ENCODE results near the gene TM9SF1. TPM values are rescaled to one million over a fixed set of nuclear protein-coding genes. Genes with fewer than 3 reads are reported as not detected.
"Not testable (repeated sequence)": the region's sequence is repeated elsewhere in the genome, so short reads cannot be mapped to it uniquely, and the experiment has no call there.

Gene TM9SF1
- total RNA-seq, 2 experiments from 2014 or later: 12.9 to 13.0 TPM

GRCh38 chr14:24224618-24225071 is 29.4 kb upstream of the TM9SF1 start:
- no peak overlapping the region for H3K4me3 ChIP-seq (ENCODE audit: low read length)
- H3K36me3 ChIP-seq (ENCODE audit: insufficient read depth, low read length): peaks cover 17% of the 10 kb centered on the region
- H3K27ac ChIP-seq (ENCODE audit: low read depth in 1 of 2, low read length in 2 of 2): no peak overlapping the region
- TF ChIP-seq, protein P1, sequence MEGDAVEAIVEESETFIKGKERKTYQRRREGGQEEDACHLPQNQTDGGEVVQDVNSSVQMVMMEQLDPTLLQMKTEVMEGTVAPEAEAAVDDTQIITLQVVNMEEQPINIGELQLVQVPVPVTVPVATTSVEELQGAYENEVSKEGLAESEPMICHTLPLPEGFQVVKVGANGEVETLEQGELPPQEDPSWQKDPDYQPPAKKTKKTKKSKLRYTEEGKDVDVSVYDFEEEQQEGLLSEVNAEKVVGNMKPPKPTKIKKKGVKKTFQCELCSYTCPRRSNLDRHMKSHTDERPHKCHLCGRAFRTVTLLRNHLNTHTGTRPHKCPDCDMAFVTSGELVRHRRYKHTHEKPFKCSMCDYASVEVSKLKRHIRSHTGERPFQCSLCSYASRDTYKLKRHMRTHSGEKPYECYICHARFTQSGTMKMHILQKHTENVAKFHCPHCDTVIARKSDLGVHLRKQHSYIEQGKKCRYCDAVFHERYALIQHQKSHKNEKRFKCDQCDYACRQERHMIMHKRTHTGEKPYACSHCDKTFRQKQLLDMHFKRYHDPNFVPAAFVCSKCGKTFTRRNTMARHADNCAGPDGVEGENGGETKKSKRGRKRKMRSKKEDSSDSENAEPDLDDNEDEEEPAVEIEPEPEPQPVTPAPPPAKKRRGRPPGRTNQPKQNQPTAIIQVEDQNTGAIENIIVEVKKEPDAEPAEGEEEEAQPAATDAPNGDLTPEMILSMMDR (IDR thresholded peaks at IDR 0.05): no peak
- CTCF ChIA-PET: no interaction called here
- H3K27ac Mint-ChIP-seq: peak overlapping the region; percentile 5
- no peaks in the 10 kb centered on the region for H3K27me3 Mint-ChIP-seq
- H3K36me3 Mint-ChIP-seq (ENCODE audit: low read depth): peaks cover 28% of the 10 kb centered on the region
- H3K9me3 Mint-ChIP-seq: no peaks in the 10 kb centered on the region
- no peaks in the 10 kb centered on the region for H3K27me3 ChIP-seq (ENCODE audit: control insufficient read depth in 1 of 2, insufficient read depth in 2 of 2, low read length in 2 of 2)
- DNase-seq (peak in 1 of 14 experiments; percentile 7), ATAC-seq (ENCODE audit: poor library complexity) (no peak)
- intact Hi-C loops (cut with DNase I, micrococcal nuclease): no loop called here
- H3K9me3 ChIP-seq (ENCODE audit: control insufficient read depth in 1 of 2, insufficient read depth in 1 of 2, low read length in 2 of 2): no peaks in the 10 kb centered on the region
- H3K4me1 Mint-ChIP-seq (ENCODE audit: low read depth): peaks cover 19% of the 10 kb centered on the region
- H3K4me1 ChIP-seq (ENCODE audit: insufficient read depth, low read length): no peaks in the 10 kb centered on the region
- POLR2A ChIA-PET: interaction anchor here (1.1 to 2.0 kb wide), 3 partner anchors 11 to 29 kb away, joined by 4 to 8 read pairs (median 5); partner anchors contain the start of genes CHMP4A, TINF2 and TM9SF1
- no peak overlapping the region for H3K4me3 Mint-ChIP-seq

DNA sequence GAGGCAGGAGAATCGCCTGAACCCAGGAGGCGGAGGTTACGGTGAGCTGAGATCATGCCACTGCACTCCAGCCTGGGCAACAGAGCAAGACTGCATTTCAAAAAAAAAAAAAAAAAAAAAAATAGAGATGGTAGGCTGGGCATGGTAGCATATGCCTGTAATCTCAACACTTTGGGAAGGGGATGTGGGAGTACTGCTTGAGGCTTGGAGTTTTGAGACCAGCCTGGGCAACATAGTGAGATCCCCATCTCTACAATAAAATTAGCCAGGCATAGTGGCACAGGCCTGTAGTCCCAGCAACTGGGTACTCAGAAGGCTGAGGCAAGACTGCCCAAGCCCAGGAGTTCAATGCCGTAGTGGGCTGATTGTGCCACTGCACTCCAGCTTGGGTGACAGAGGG is 27.7 kb upstream of the TM9SF1 start:
- DNase-seq: peak in 1 of 14 experiments; percentile 2
- Mint-ChIP-seq H3K36me3 (ENCODE audit: low read depth) (peaks cover 24% of the 10 kb centered on the region), H3K4me1 (ENCODE audit: low read depth) (peaks cover 14% of the 10 kb centered on the region)
- H3K27me3 Mint-ChIP-seq; H3K4me3 Mint-ChIP-seq; H3K27me3 ChIP-seq (ENCODE audit: control insufficient read depth in 1 of 2, insufficient read depth in 2 of 2, low read length in 2 of 2); H3K27ac Mint-ChIP-seq; H3K4me3 ChIP-seq (ENCODE audit: low read length); H3K9me3 ChIP-seq (ENCODE audit: control insufficient read depth in 1 of 2, insufficient read depth in 1 of 2, low read length in 2 of 2); intact Hi-C loops (cut with DNase I, micrococcal nuclease); H3K27ac ChIP-seq (ENCODE audit: low read depth in 1 of 2, low read length in 2 of 2); ATAC-seq (ENCODE audit: poor library complexity); H3K9me3 Mint-ChIP-seq; H3K4me1 ChIP-seq (ENCODE audit: insufficient read depth, low read length): not testable (repeated sequence)
- H3K36me3 ChIP-seq (ENCODE audit: insufficient read depth, low read length): peaks cover 10% of the 10 kb centered on the region
- ChIA-PET CTCF (interaction anchor here (1.2 kb wide), 1 partner anchor 74 kb away, joined by 3 read pairs; no protein-coding TSS in a partner anchor), POLR2A (interaction anchor here (1.0 to 2.0 kb wide), 2 partner anchors 10 to 19 kb away, joined by 3 to 5 read pairs; partner anchors contain the start of genes CHMP4A and TINF2)

- peaks cover 17% of the 10 kb centered on the region for H3K4me1 ChIP-seq (ENCODE audit: insufficient read depth, low read length)
- Mint-ChIP-seq H3K9me3 (no peaks in the 10 kb centered on the region), H3K27me3 (no peaks in the 10 kb centered on the region), H3K36me3 (ENCODE audit: low read depth) (peaks cover 13% of the 10 kb centered on the region), H3K4me3 (no peak overlapping the region), H3K27ac (no peak overlapping the region), H3K4me1 (ENCODE audit: low read depth) (peaks cover 17% of the 10 kb centered on the region)
- H3K36me3 ChIP-seq (ENCODE audit: insufficient read depth, low read length): peaks cover 9% of the 10 kb centered on the region
- H3K27me3 ChIP-seq (ENCODE audit: control insufficient read depth in 1 of 2, insufficient read depth in 2 of 2, low read length in 2 of 2): no peaks in the 10 kb centered on the region
- CTCF ChIA-PET: interaction anchor here (0.7 to 2.9 kb wide), 3 partner anchors 8 to 87 kb away, joined by 3 to 12 read pairs (median 5); partner anchors contain the start of gene TINF2
- DNase-seq: no peak
- H3K4me3 ChIP-seq (ENCODE audit: low read length): no peak overlapping the region
- H3K27ac ChIP-seq (ENCODE audit: low read depth in 1 of 2, low read length in 2 of 2): no peak overlapping the region
- H3K9me3 ChIP-seq (ENCODE audit: control insufficient read depth in 1 of 2, insufficient read depth in 1 of 2, low read length in 2 of 2): no peaks in the 10 kb centered on the region
- no peak for ATAC-seq (ENCODE audit: poor library complexity)
- TF ChIP-seq, protein P1 (IDR thresholded peaks at IDR 0.05): no peak
- intact Hi-C loops (cut with DNase I, micrococcal nuclease): loop anchor here in 1 of 2 experiments (5.0 kb wide), 1 partner anchor 213 kb away; no protein-coding TSS in a partner anchor
- POLR2A ChIA-PET: interaction anchor here (0.7 to 2.0 kb wide), 3 partner anchors 11 to 55 kb away, joined by 3 to 11 read pairs (median 5); partner anchors contain the start of gene TINF2
Measured at GRCh38 chr14:24219521-24219920, 24.3 kb upstream of the TM9SF1 start.
